ENCODE data around the gene ZBED1. TPM values are rescaled to one million over a fixed set of nuclear protein-coding genes. Genes with fewer than 3 reads are reported as not detected.

The ZBED1 gene
- polyA plus RNA-seq, 1 donor from 2014 or later, result 43.2 TPM

- Histone ChIP-seq H4K20me1 (ENCODE audit: insufficient read depth) (no peaks in the 10 kb centered on the region), H3K79me2 (replicated peaks; ENCODE audit: insufficient read depth, low read length) (peaks cover 5% of the 10 kb centered on the region), H3K9ac (ENCODE audit: low read length) (no peak overlapping the region), H3K27ac (ENCODE audit: low read length) (no peak overlapping the region), H3K4me3 (ENCODE audit: low read length) (no peak overlapping the region), H3K9me2 (ENCODE audit: insufficient read depth, low read length) (no peaks in the 10 kb centered on the region), H3K27me3 (ENCODE audit: insufficient read depth, low read depth, low read length) (no peaks in the 10 kb centered on the region), H3K9me3 (ENCODE audit: low read length) (peaks cover 9% of the 10 kb centered on the region), H3K36me3 (ENCODE audit: insufficient read depth, low read length) (peaks cover 8% of the 10 kb centered on the region), H3K4me2 (ENCODE audit: low read length) (no peak overlapping the region), H3F3A (ENCODE audit: insufficient read depth, low read length, poor library complexity, severe bottlenecking) (no peaks in the 10 kb centered on the region), H2AFZ (ENCODE audit: low read depth, low read length) (no peak overlapping the region)
- TF ChIP-seq EP300 (conservative IDR thresholded peaks at IDR 0.05; ENCODE audit: poor library complexity, severe bottlenecking) (no peak), REST (IDR thresholded peaks at IDR 0.05; ENCODE audit: borderline replicate concordance) (no peak), CTCF (IDR thresholded peaks at IDR 0.05; ENCODE audit: poor library complexity, severe bottlenecking) (no peak), TAF1 (IDR thresholded peaks at IDR 0.05; ENCODE audit: low read depth) (no peak), SMC3 (conservative IDR thresholded peaks at IDR 0.05; ENCODE audit: poor library complexity) (no peak), EZH2 (IDR thresholded peaks at IDR 0.05; ENCODE audit: borderline replicate concordance, insufficient read depth, low read length, poor library complexity, severe bottlenecking) (no peak), POLR2AphosphoS5 (IDR thresholded peaks at IDR 0.05) (no peak), MXI1 (conservative IDR thresholded peaks at IDR 0.05; ENCODE audit: poor library complexity, severe bottlenecking) (no peak), RAD21 (conservative IDR thresholded peaks at IDR 0.05) (no peak)
Measured at GRCh38 chrX:2452317-2452784, 48.4 kb downstream of the ZBED1 start.

GRCh38 chrX:2451501-2452316 is 49.1 kb downstream of the ZBED1 start:
- TF ChIP-seq POLR2AphosphoS5 (IDR thresholded peaks at IDR 0.05) (no peak), MXI1 (conservative IDR thresholded peaks at IDR 0.05; ENCODE audit: poor library complexity, severe bottlenecking) (no peak), RAD21 (conservative IDR thresholded peaks at IDR 0.05) (no peak)
- H3K36me3 ChIP-seq (ENCODE audit: insufficient read depth, low read length), result peaks cover 8% of the 10 kb centered on the region
- no peaks in the 10 kb centered on the region for H3F3A ChIP-seq (ENCODE audit: insufficient read depth, low read length, poor library complexity, severe bottlenecking)
- no peaks in the 10 kb centered on the region for H4K20me1 ChIP-seq (ENCODE audit: insufficient read depth)
- H3K4me3 ChIP-seq (ENCODE audit: low read length), result no peak overlapping the region
- peaks cover 12% of the 10 kb centered on the region for H3K9me3 ChIP-seq (ENCODE audit: low read length)
- H3K4me2 ChIP-seq (ENCODE audit: low read length), result no peak overlapping the region
- H3K27me3 ChIP-seq (ENCODE audit: insufficient read depth, low read depth, low read length), result no peaks in the 10 kb centered on the region
- H3K9ac ChIP-seq (ENCODE audit: low read length), result no peak overlapping the region
- H3K79me2 ChIP-seq (replicated peaks; ENCODE audit: insufficient read depth, low read length), result peaks cover 5% of the 10 kb centered on the region
- no peak overlapping the region for H2AFZ ChIP-seq (ENCODE audit: low read depth, low read length)
- H3K27ac ChIP-seq (ENCODE audit: low read length), result no peak overlapping the region
- H3K9me2 ChIP-seq (ENCODE audit: insufficient read depth, low read length), result no peaks in the 10 kb centered on the region

All from neural cell (in vitro differentiated cells).